Endodermal cell (in vitro differentiated cells): Measurements from ENCODE around the gene MSANTD3. TPM values are rescaled to one million over a fixed set of nuclear protein-coding genes. Genes with fewer than 3 reads are reported as not detected.
"Not testable (repeated sequence)": the region's sequence is repeated elsewhere in the genome, so short reads cannot be mapped to it uniquely, and the experiment has no call there.

Experiments used
- DNase-seq: peaks from one replicate; pipeline ENCODE4 v3.0.0-alpha.2; 2017
- H3K27ac ChIP-seq: 2 replicates; pipeline ENCODE4 v1.5.1; 2013; ENCODE audit warnings: mild to moderate bottlenecking, low read depth, low read length, moderate library complexity
- H3K27me3 ChIP-seq: 2 replicates; pipeline ENCODE4 v1.6.1; 2013; ENCODE audit warnings: mild to moderate bottlenecking, low read length, moderate library complexity; ENCODE audit not compliant: insufficient read depth, control insufficient read depth, poor library complexity, severe bottlenecking
- H3K36me3 ChIP-seq: 2 replicates; pipeline ENCODE4 v1.7.0; 2013; ENCODE audit warnings: mild to moderate bottlenecking, low read length, moderate library complexity; ENCODE audit not compliant: control insufficient read depth, insufficient read depth
- H3K4me1 ChIP-seq: one replicate; pipeline ENCODE4 v1.7.0; 2013; ENCODE audit warnings: low read length; ENCODE audit not compliant: control insufficient read depth, insufficient read depth
- H3K4me3 ChIP-seq: 2 replicates; pipeline ENCODE4 v1.5.1; 2013; ENCODE audit warnings: mild to moderate bottlenecking, low read length, moderate library complexity
- H3K9ac ChIP-seq: 2 replicates; pipeline ENCODE4 v1.6.1; 2013; ENCODE audit warnings: mild to moderate bottlenecking, low read length, moderate library complexity; ENCODE audit not compliant: poor library complexity, severe bottlenecking; ENCODE audit errors: extremely low read depth
- H3K9me3 ChIP-seq: 2 replicates; pipeline ENCODE4 v1.6.1; 2013; ENCODE audit warnings: mild to moderate bottlenecking, low read length, moderate library complexity; ENCODE audit not compliant: control insufficient read depth
- H3K27ac Mint-ChIP-seq: 2 replicates; pipeline ENCODE4 v1.8.0; 2020; ENCODE audit warnings: mixed read lengths
- H3K27me3 Mint-ChIP-seq: 2 replicates; pipeline ENCODE4 v1.8.0; 2021; ENCODE audit warnings: mild to moderate bottlenecking, mixed read lengths; ENCODE audit not compliant: insufficient read depth
- H3K36me3 Mint-ChIP-seq: 2 replicates; pipeline ENCODE4 v1.8.0; 2020; ENCODE audit warnings: low read depth, mixed read lengths
- H3K4me1 Mint-ChIP-seq: 2 replicates; pipeline ENCODE4 v1.8.0; 2020; ENCODE audit warnings: mixed read lengths
- H3K4me3 Mint-ChIP-seq: 2 replicates; pipeline ENCODE4 v1.8.0; 2020; ENCODE audit warnings: mild to moderate bottlenecking, moderate library complexity, mixed read lengths
- H3K9me3 Mint-ChIP-seq: 2 replicates; pipeline ENCODE4 v1.8.0; 2020; ENCODE audit warnings: mild to moderate bottlenecking, mixed read lengths
- CTCF ChIP-seq: fragments of 200-600 bp; sonication (generic); conservative IDR thresholded peaks from 2 replicates; pipeline ENCODE4 v1.5.0; 2021; ENCODE audit warnings: antibody characterized with exemption, mild to moderate bottlenecking
- WGBS, 2 experiments: methylation state at CpG; one replicate each; pipeline versions ENCODE4 v1.1.5 to v1.1.7; 2013; ENCODE audit warnings: missing lambda C conversion rate in 2 of 2, mixed read lengths in 1 of 2; ENCODE audit not compliant: insufficient coverage in 1 of 2, insufficient read length in 1 of 2; 5-methylcytosine and 5-hydroxymethylcytosine counted together
- long read RNA-seq, 4 experiments: library from polyadenylated mRNA in 2 of 4; library from RNA in 1 of 4; library from capped mRNA in 1 of 4; stranded (forward) in 3 of 4; unstranded in 1 of 4; transcript quantifications; one replicate each; pipeline ENCODE4 v2.0.0, GENCODE V29; 2020 to 2021; ENCODE audit warnings: inconsistent platforms in 1 of 4
- polyA plus RNA-seq, 2 experiments: library from polyadenylated mRNA; stranded (reverse); fragments of 50-300 nt; gene quantifications; one replicate each; pipeline ENCODE4 v1.2.3, GENCODE V29; 2013
- total RNA-seq, 2 donors: library from RNA; stranded (reverse); fragmentation: NEBNext Ultra II Directional in 1 of 2; extraction: Animal tissue kit (Norgen Biotek cat#: 25700) in 1 of 2; gene quantifications; 2 replicates in 1 of 2; 3 replicates in 1 of 2; pipeline ENCODE4 v1.2.1, GENCODE V29; 2021

The MSANTD3 gene
- 10 to 100 TPM; 29.8 to 32.2 TPM for total RNA-seq
- 41.1 TPM for polyA plus RNA-seq (2013, experiment 1 of 2)
- 43.3 TPM for polyA plus RNA-seq (2013, experiment 2 of 2)
- long read RNA-seq, experiment 1, transcript MSANTD3-203 (3 exons, 1,362 nt): major isoform, 5 of 11 reads
- long read RNA-seq, experiment 1, partial matches to known transcripts: 4 of 11 reads
- long read RNA-seq, experiment 1, other reads (novel, unspliced or antisense): 1 of 11 reads
- long read RNA-seq, experiment 2, transcript MSANTD3-203 (3 exons, 1,362 nt): major isoform, 43 of 65 reads
- long read RNA-seq, experiment 2, partial matches to known transcripts: 4 of 65 reads
- long read RNA-seq, experiment 2, other reads (novel, unspliced or antisense): 15 of 65 reads
- long read RNA-seq, experiment 3, transcript MSANTD3-203 (3 exons, 1,362 nt): major isoform, 31 of 40 reads
- long read RNA-seq, experiment 3, partial matches to known transcripts: 2 of 40 reads
- long read RNA-seq, experiment 3, other reads (novel, unspliced or antisense): 4 of 40 reads
- long read RNA-seq, experiment 4, transcript MSANTD3-203 (3 exons, 1,362 nt): major isoform, 9 of 9 reads
- long read RNA-seq, experiment 4, partial matches to known transcripts: 0 of 9 reads
- long read RNA-seq, experiment 4, other reads (novel, unspliced or antisense): 0 of 9 reads

- Histone ChIP-seq H3K4me1 (no peaks in the 10 kb centered on the region), H3K9ac (peak within 1 kb of the TSS; percentile 56), H3K27ac (peak within 1 kb of the TSS; percentile 98), H3K36me3 (no peaks in the 10 kb centered on the region), H3K4me3 (peak within 1 kb of the TSS; percentile 88), H3K27me3 (no peaks in the 10 kb centered on the region), H3K9me3 (no peaks in the 10 kb centered on the region)
- peak within 1 kb of the TSS; percentile 99 for H3K27ac Mint-ChIP-seq
- no peaks in the 10 kb centered on the region for H3K9me3 Mint-ChIP-seq
- WGBS, 2 experiments: 2 to 4% methylated on average over 21 to 80 of the region's 80 CpGs
- TF ChIP-seq CTCF: no peak
- peak; percentile 81 for DNase-seq
- peak within 1 kb of the TSS; percentile 81 for H3K4me3 Mint-ChIP-seq
- peaks cover 16% of the 10 kb centered on the region for H3K4me1 Mint-ChIP-seq
- H3K27me3 Mint-ChIP-seq: peaks cover 2% of the 10 kb centered on the region
- peaks cover 9% of the 10 kb centered on the region for H3K36me3 Mint-ChIP-seq
Observed at GRCh38 chr9:100426530-100427365, at the start of gene MSANTD3. MSANTD3 (plus strand) TSS chr9:100427143; CDS start chr9:100441939, 14,796 bp downstream.

- H3K27ac Mint-ChIP-seq: no peak overlapping the region
Observed at GRCh38 chr9:100379862-100380261, 47.1 kb upstream of the MSANTD3 start.

DNA sequence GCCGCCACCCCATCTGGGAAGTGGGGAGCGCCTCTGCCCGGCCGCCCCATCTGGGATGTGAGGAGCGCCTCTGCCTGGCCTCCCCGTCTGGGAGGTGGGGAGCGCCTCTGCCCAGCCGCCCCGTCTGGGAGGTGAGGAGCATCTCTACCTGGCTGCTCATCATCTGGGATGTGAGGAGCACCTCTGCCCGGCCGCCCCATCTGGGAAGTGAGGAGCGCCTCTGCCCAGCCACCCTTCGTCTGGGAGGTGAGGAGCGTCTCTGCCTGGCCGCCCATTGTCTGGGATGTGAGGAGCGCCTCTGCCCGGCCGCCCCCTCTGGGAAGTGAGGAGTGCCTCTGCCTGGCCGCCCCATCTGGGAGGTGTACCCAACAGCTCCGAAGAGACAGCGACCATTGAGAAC, 34.0 kb upstream of the MSANTD3 start:
- WGBS, 2 experiments: 95 to 96% methylated on average over 7 to 21 of the region's 21 CpGs
- not testable (repeated sequence) for H3K9ac ChIP-seq, H3K4me1 Mint-ChIP-seq

More at GRCh38 chr9:100379862-100380261, 47.1 kb upstream of the MSANTD3 start:
- H3K4me1 ChIP-seq: no peaks in the 10 kb centered on the region
- TF ChIP-seq CTCF: no peak
- H3K36me3 ChIP-seq: no peaks in the 10 kb centered on the region
- H3K9ac ChIP-seq: no peak overlapping the region
- H3K9me3 ChIP-seq: peaks cover 26% of the 10 kb centered on the region
- Mint-ChIP-seq H3K27me3 (no peaks in the 10 kb centered on the region), H3K4me1 (no peaks in the 10 kb centered on the region), H3K9me3 (peaks cover 19% of the 10 kb centered on the region), H3K36me3 (peaks cover 5% of the 10 kb centered on the region), H3K4me3 (no peak overlapping the region)
- H3K4me3 ChIP-seq: no peak overlapping the region
- DNase-seq: no peak
- H3K27me3 ChIP-seq: no peaks in the 10 kb centered on the region
- WGBS, 2 experiments: 100% methylated on average over 1 of the region's 4 CpGs; no CpG with 5 or more reads in 1 of the 2 experiments
- no peak overlapping the region for H3K27ac ChIP-seq

More for the DNA sequence above, 34.0 kb upstream of the MSANTD3 start:
- H3K9me3 Mint-ChIP-seq: peaks cover 39% of the 10 kb centered on the region
- H3K4me3 ChIP-seq, H3K4me1 ChIP-seq, H3K27ac Mint-ChIP-seq, H3K4me3 Mint-ChIP-seq, DNase-seq, H3K27me3 Mint-ChIP-seq, H3K27ac ChIP-seq, H3K36me3 ChIP-seq, H3K27me3 ChIP-seq: not testable (repeated sequence)
- peaks cover 12% of the 10 kb centered on the region for H3K36me3 Mint-ChIP-seq
- peaks cover 33% of the 10 kb centered on the region for H3K9me3 ChIP-seq
